Stimulated activated CD8-positive, alpha-beta memory T cell treated with anti-CD3 and anti-CD28 coated beads, Interleukin-15, amount 100 ng/mL, for 48 hours (primary cell): ENCODE results near the gene MMP28.

Source experiments
- DNase-seq, 2 donors: peaks; one replicate each; pipeline ENCODE4 v3.0.0-alpha.2; 2020; ENCODE audit warnings: low read depth in 2 of 2

Gene MMP28

DNA sequence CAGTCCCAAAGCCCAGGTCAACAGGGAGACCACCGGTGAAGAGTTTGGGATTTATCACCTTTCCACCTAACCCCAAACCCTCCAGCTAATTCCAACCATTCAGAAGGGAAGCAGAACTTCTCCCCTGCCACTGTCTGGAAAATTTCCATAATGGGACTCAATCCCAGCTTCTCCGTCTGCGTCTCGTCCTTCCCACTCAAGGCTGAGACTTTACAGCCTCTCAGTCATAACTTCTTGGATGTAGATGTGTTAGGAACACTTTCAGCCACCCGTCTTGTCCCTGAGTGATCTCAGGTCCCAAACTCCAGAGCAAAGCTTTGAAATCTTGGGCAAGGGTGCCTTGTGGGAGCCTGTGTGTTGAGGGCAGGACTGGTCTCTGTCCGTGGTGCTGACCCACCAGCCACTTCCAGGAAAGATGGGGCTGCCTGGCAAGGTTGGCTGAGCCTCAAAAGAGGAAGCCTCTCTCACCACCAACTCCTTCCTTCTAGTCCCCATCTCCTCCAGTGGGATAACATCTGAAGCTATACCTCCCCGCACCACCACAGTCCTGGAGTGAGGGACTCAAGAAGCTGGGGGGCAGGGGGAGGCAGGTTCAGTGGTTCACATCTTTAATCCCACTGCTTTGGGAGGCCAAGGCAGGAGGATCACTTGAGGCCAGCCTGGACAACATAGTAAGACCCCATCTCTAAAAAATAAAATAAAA lies 51.7 kb downstream of the MMP28 start:
- no peak for DNase-seq

DNA sequence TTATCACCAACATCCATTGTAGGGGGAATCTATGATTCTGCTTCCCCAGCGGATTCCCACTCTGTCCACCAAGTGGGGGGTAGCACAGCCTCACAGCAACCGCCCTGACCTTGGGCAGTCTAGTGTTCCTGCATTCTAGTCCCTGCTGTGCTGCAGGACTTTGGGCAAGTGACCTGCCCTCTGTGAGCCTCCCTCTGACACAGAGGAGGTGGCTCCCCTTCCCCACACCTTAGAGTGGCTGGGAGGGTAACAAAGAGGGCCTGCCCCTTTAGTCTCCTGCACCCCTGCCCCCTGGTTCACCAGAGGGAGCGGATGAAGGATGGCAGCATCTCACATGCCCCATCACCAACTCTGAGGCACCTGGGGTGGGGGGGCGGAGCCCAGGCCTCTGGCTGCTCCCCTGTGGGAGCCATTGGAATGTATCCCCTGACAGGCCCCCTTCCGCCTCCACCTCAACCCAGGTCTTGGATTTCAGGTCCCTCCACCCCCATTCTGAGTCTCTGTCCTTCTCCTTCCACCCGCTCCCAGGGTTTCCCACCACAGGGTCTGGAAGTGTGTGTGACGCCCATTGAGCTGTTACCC lies 52.5 kb downstream of the MMP28 start:
- DNase-seq = no peak

DNA sequence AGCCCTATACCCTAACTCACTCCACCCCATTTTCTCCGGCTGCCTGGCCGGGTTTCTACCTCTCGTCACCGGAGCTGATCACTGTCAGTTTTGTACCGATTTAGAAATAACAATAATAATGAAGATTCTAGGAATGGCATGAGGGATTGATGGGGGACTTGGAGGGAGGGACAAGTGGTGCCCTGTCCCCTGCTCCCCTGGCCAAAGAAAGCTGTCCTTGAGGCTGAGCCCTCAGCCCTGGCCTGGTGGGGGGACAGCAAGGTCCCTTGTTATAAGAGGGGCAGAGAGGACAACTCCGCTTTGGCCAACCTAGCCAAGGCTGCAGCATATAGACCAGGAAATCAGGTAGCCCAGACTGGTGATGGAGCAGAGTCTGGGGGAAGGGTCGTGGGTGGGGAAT lies 52.9 kb downstream of the MMP28 start:
- DNase-seq = no peak

DNA sequence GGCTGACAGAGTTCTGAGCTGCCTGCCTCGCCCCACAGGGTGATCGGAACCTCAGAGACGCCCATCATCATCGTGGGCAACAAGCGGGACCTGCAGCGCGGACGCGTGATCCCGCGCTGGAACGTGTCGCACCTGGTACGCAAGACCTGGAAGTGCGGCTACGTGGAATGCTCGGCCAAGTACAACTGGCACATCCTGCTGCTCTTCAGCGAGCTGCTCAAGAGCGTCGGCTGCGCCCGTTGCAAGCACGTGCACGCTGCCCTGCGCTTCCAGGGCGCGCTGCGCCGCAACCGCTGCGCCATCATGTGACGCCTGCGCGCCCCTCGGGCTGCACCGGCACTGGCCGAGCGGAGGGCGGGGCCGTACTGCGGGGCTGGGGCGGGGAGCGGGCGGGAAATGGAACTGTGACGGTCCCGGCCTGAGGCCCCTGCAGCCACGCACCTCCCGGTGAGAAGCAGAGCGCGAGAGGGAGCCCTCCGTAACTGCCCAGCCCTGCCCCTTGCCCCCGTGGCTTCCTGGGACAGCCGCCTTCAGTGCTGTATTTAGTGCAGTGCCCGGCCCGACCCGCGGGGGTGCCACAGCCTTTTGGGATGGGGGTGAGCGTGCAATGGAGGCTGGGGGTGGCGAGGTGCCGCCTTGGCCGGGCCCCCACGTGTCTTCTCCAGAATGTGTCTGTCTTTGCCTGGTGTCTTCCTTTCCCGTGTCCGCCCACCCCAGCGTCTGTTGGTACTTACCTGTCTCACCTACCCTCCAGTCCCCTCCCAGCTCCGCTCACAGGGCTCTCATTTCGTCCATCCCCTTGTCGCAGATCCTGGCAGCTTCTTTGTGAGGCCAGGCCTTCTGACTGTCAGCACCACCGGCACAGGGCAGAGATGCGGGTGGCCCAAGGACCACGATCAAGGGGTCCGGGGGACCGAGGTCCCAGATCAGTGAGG lies 54.2 kb downstream of the MMP28 start:
- DNase-seq = peak; percentile 11 to 16

DNA sequence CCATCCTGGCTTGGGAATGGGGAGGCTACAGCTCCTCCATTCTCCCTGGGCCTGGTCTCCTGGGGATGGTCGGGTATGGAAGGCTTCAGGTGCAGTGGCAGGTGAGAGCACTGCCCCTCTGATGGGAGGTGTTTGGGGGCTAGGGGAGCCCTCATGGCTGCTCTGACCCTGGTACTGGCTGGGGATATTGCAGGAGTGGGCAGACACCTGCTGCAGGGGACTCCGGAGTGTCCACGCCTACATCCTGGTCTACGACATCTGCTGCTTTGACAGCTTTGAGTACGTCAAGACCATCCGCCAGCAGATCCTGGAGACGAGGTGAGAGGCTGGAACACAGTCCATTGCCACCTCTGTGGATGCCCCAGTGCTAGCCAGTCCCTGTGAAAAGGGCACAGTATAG lies 55.2 kb downstream of the MMP28 start:
- no peak for DNase-seq

DNA sequence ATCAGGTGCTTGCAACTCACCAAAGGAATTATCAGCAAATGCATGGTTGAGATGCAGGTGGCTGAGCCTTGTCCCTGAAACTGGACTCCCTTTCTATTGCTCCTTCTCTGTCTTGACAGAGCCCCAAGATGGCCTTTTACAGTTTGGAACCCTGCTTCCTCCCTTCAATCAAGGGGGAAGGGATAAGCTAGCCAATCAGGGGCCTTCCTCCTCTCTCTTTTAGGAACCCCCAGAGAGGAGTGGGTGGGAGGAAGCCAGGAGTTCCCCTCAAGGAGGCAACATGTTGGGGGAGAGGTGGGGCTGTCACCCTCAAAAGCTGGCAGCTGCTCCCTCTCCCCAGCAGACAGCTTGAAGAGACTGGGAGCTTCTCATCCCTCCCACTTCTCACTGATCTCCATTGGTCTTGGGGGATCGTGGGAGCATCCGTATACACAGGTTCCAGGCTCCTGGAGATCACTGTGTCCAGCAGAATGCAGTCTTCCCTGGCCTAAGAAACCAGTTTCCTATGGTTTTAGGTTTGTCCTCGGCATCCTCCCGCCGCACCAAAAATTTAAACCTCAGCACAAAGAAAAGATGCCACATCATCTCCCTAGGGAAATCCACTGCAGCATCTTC lies 56.8 kb downstream of the MMP28 start:
- no peak for DNase-seq

DNA sequence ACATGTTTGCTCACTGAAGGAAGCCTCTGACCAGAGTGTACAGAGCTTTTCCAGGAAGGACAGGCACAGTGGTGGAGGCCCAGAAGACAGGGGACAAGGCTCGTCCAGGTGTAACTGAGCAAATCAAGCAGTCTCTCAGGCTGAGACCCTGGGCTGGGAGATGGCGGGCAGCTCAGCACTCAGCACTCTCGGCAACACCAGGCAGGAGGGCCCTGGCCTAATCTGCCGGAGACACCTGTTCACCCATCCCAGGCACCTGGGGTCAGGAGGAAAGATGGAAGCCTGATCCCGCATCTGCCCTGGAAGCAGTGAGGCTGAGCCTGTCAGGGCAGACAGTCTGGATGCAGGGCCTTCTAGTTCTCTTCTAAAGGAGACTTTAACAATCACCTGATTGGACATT lies 59.2 kb downstream of the MMP28 start:
- no peak for DNase-seq

DNA sequence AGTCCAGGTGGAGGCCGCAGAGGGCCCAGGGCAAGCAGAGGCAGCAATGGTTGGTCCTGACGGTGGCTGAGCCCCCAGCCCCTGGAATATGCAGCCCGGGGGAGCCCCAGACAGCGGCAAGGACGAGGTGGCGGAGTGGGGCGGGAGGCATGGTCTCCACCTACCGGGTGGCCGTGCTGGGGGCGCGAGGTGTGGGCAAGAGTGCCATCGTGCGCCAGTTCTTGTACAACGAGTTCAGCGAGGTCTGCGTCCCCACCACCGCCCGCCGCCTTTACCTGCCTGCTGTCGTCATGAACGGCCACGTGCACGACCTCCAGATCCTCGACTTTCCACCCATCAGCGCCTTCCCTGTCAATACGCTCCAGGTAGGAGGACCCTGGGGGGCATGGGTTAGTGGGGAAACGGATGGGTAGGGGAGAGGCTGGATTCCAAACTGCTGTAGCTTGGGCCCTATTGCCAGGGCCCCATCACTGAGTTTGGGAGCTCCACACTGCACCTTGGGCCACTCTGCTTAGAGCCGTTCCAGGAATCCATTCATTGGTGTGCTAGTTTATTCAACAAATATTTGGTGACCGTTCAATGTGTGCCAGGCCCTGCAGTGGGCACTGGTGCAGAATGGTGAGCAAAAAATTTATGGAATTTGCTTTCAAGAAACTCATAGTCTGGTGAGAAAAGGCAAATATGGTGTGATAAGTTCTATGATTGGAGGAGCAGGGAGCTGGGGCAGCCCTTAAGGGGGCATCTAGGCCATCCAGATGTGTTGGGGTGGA lies 60.2 kb downstream of the MMP28 start:
- no peak for DNase-seq

DNA sequence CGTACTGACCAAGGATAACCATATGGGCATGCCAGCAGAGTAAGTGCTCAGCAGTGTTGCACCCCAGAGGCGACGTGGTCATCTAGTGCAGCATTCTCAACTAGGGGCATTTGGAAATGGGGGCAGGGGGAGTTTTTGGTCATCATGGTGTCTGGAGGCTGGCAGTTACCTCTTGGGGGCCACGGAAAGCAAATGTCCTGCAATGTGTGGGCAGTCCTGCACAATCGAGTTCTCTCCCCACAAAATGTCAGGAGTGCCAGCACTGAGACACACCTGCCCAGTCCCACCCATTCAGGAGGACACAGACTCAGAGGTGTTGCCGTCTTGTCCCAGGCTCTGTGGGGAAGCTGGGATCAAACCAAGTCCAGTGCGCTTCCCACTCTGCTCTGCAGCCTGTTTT lies 61.0 kb downstream of the MMP28 start:
- DNase-seq = no peak

DNA sequence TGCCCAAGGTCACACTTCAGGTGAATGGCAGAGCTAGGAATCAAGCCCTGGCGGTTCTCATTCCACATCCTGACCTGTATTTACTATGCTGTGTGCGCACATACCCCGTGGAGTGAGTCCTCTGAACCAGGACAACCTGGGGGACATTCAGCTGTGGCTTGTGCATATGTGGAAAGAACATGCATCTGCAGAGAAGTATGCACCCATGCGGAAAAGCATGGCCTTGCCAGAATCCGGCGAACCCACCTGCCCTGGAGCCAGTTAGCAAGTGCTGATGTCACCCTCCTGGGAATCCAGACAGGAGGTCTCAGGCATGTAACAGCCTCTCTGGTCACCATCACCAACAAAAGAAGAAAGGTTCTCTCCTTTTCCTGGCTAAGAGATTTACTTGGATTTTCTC lies 62.1 kb downstream of the MMP28 start:
- DNase-seq = no peak

DNA sequence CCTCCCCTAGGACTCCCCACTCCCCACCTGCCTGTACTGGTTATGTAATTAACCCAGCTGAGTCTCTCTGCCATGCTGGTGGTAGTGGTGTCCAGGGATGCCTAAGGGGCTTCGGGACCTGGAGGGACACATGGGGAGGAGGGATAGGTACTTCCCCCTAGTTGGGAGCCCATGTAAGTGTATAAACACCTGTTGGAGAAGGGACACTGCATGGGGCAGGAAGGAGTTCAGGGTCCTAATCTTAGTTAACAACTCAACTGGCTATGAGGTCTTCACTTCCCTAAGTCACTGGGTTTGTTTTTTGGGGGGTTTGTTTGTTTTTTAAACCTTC lies 62.7 kb downstream of the MMP28 start:
- DNase-seq = no peak

DNA sequence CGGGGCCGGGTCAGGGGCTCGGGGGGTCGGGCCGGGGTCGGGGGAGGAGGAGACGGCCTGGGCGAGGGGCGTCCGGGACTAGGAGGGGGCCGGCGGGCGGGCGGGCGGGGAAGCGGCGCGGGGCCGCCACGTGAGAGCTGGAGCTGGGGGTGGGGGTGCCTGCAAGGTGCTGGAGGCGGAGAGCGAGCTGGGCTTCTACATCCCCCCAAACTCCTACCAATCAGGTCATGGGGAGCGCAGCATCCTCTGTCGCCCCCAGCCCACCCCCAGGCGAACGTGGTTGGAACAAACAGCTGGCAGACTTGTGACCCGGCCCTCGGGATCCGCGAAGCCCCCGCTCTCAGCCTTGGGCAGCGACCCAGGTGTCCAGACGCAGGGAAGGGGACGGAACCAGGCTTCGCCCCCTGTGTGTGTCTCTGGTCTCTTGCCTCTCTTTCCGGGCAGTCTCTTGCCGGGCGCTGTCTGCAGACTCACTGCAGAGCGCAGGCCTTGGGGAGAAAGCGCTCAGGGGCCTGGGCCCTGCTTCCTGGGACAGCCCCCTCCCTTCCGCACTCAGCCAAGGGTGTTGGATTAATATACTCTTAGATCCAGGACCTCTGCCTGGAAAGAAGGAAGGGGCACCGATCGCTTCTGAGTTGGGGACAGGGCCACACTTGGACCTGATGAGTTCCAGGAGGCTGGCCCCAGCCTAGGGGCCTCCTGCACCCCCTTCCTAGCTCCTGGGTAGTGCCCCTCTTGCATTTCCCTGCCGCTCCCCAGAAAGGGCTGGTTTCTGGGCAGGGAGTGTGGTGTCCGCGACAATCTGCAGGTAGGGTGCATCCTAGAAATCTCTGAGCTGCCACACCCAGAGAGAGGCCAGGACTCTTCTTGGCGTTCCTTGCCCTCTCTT lies 63.3 kb downstream of the MMP28 start:
- no peak for DNase-seq

DNA sequence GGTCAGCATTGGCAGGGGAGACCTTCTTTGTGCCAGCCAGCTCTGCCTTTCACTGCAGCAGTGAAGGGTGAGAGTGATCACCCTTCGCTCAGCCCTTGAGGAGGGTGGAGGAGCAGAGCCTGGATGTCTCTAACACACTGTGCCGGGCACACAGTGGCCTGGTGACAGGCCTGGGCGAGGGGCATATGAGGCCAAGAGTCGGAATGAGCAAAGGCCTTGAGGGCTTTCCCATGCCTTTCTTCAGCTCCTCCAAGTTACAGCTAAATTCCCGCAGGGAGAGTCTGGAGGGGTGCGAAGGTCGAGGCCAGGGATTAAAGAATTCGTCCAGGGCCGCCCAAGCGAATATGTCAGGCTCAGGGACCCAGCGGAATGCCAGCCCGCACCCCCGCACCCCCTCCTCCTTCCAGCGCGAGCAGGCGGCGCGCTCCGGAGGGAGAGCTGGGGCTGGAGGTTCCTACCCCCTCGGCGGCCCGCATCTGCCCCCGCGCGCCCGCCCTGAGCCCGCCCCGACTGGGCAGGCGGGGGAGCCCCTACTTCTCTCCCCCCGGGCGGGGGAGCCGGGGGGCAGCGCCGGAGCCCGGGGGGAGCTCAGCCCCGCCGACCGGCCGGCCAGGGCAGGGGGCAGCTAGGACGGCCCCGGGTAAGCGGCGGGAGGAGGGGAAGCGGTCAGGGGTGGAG lies 64.1 kb downstream of the MMP28 start, which contains the start of gene RASL10B:
Gene RASL10B, plus strand, starts transcription at position 401 of the 678 bp plus-strand sequence. CDS start 3,546 bp downstream, outside the sequence.
- DNase-seq = peak; percentile 17 to 23

DNA sequence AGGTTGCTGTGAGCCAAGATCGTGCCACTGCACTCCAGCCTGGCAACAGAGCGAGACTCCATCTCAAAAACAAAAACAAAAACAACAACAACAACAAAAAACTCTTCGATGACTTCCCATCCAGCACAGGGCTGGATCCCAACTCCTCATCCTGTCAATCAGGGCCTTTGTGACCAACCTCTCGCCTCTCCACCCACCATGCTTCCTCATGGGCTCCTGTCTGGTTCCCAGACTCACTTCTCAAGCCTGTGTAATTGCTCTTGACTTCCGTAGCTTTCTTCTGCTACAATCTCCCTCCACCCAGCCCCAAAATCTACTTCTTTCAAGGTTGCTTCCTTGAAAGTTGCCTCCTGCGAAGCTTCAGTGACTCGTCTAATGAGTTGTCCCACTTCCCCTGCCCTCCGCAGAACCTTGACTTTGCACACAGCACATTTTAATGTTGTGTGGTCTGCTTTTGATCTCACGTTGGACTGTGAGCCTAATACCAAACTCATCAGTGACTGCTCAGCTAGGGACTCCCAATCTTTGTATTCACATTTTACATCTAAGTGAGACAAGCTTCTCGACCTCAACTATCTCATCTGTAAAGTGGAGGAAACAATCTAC lies 64.9 kb downstream of the MMP28 start:
- no peak for DNase-seq

DNA sequence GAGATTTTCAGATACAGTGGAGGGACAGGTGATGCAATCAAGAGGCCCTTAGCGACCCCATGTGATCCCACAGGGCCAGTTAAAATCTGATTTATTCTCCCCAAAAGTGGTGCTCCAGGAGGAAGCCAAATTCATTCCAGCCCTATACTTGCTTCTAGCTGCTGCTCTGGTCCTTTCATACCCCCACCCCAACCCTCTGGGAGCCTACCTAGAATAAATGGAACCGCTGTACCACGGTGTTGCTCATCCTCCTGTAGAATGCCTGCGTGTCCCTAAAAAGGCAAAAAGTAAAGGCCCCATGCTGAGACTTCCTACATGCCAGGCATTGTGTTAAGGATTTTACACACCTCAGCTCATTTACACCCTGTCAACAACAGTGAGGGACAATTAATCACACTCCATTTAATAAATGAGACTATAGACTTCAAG lies 66.0 kb downstream of the MMP28 start:
- DNase-seq = no peak

DNA sequence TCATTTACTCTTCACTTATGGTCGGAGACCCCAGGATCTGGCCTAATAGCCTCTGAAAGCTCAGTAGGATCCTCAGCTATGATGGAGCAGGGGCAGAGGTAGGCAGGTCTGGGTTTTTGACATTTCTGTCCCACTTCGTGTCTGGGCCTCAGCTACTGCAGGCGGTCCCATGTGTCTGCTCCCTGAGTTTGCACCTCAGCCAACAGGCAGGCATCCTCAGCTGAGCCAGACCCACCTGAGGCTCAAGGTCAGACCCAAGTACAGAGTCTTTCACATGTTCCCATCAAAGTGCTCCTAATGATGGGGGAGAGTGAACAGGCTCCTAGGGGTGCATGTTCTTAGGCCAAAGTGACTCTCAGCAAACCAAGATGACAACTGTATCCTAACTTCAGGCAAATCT lies 66.9 kb downstream of the MMP28 start:
- DNase-seq = no peak

DNA sequence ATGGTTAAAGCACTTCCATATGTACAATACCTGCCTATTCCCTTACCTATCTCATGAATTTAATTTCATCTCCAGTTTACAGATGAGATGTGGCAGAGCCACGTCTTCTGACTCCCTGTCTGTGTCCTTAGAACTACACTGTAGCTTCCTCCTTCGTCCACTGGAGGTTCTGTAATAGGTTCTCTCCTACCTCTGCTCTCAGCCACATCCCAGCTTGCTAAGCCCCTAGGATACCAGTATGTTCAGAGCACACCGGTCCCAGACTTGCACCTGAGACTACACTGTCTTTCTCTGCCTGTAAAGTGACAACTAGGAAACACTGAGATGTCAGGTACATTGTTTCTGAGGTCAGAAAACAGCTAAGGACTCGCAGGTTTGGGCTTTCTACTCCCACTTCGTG lies 67.8 kb downstream of the MMP28 start:
- no peak for DNase-seq

DNA sequence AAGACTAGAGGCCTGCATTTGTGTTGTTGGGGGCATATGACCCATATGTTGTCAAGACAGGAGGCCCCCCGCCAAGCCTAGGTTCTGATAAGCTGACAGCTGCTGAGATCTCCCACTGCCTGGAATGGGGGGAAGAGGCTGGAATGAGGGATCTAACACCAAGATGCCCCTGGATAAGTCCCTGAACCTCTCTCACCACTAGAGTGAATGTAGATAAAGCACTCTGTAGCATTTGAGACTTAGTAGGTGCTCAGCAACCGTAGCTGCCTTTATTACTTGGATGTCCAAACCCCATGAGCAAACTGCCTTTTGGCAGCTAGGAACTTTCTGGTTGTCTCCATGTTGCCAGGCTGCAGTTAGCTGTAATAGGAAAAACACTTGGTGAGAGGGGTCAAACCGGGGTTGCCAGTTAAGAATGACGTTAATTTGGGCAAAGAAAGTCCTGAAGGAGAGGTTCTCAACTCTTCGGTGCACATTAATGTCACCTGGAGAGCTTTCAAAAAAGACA lies 68.4 kb downstream of the MMP28 start:
- no peak for DNase-seq
